SK-N-SH treated with all-trans-retinoic acid at 6 μM for 48 hours (cell line): Measurements from ENCODE around the gene C1QTNF5.

Source experiments
- ATAC-seq: fragments of 200-7000 bp; cut with Tn5 transposase; 3 replicates; pipeline ENCODE4 v1.9.1; 2020; ENCODE audit warnings: mild to moderate bottlenecking, moderate library complexity
- ARNTL ChIP-seq: fragments of 450-650 bp; formaldehyde crosslinking; IDR thresholded peaks from 2 replicates; pipeline ENCODE4 v1.5.0; 2020; ENCODE audit warnings: low read depth, mild to moderate bottlenecking, moderate library complexity, borderline replicate concordance
- BACH2 ChIP-seq: fragments of 250-450 bp; sonication (Bioruptor Pico); IDR thresholded peaks from 2 replicates; pipeline ENCODE4 v1.9.0; 2021; ENCODE audit warnings: mild to moderate bottlenecking, borderline replicate concordance
- CREB5 ChIP-seq: fragments of 250-450 bp; sonication (Bioruptor Pico); IDR thresholded peaks from 2 replicates; pipeline ENCODE4 v1.5.1; 2020; ENCODE audit warnings: low read depth, mild to moderate bottlenecking, moderate library complexity
- ESRRG ChIP-seq: fragments of 250-450 bp; sonication (Bioruptor Pico); IDR thresholded peaks from 2 replicates; pipeline ENCODE4 v1.6.1; 2021; ENCODE audit warnings: mild to moderate bottlenecking
- ISL1 ChIP-seq: fragments of 250-450 bp; sonication (Bioruptor Pico); IDR thresholded peaks from 2 replicates; pipeline ENCODE4 v2.1.2; 2022; ENCODE audit warnings: mild to moderate bottlenecking, moderate library complexity
- OSR1 ChIP-seq: fragments of 250-450 bp; sonication (Bioruptor Pico); IDR thresholded peaks from 2 replicates; pipeline ENCODE4 v1.8.0; 2022; ENCODE audit warnings: moderate library complexity, mild to moderate bottlenecking, inconsistent platforms
- POU6F1 ChIP-seq: fragments of 250-450 bp; sonication (Bioruptor Pico); IDR thresholded peaks from 2 replicates; pipeline ENCODE4 v1.8.0; 2021; ENCODE audit warnings: low read depth, mild to moderate bottlenecking, moderate library complexity, borderline replicate concordance
- PPARA ChIP-seq: fragments of 250-450 bp; sonication (Bioruptor Pico); IDR thresholded peaks from 2 replicates; pipeline ENCODE4 v1.5.0; 2020; ENCODE audit warnings: mild to moderate bottlenecking, borderline replicate concordance
- RARB ChIP-seq: fragments of 250-450 bp; sonication (Bioruptor Pico); IDR thresholded peaks from 2 replicates; pipeline ENCODE4 v1.8.0; 2021; ENCODE audit warnings: mild to moderate bottlenecking, moderate library complexity
- SNAI2 ChIP-seq: fragments of 250-450 bp; sonication (Bioruptor Pico); IDR thresholded peaks from 2 replicates; pipeline ENCODE4 v1.5.0; 2020; ENCODE audit warnings: mild to moderate bottlenecking, moderate library complexity
- TCF4 ChIP-seq: fragments of 250-450 bp; sonication (Bioruptor Pico); IDR thresholded peaks from 2 replicates; pipeline ENCODE4 v1.8.0; 2021; ENCODE audit warnings: mild to moderate bottlenecking, moderate library complexity, borderline replicate concordance
- TOX ChIP-seq: fragments of 250-450 bp; sonication (Bioruptor Pico); IDR thresholded peaks from 2 replicates; pipeline ENCODE4 v1.8.0; 2021; ENCODE audit warnings: mild to moderate bottlenecking, moderate library complexity, borderline replicate concordance
- TSHZ2 ChIP-seq: fragments of 250-450 bp; sonication (Bioruptor Pico); IDR thresholded peaks from 2 replicates; pipeline ENCODE4 v1.5.0; 2020; ENCODE audit warnings: mild to moderate bottlenecking, moderate library complexity
- ZC3H10 ChIP-seq: fragments of 250-450 bp; sonication (Bioruptor Pico); IDR thresholded peaks from 2 replicates; pipeline ENCODE4 v1.5.1; 2021; ENCODE audit warnings: mild to moderate bottlenecking, moderate library complexity
- ZFP3 ChIP-seq: fragments of 250-450 bp; sonication (Bioruptor Pico); IDR thresholded peaks from 2 replicates; pipeline ENCODE4 v1.5.0; 2020; ENCODE audit warnings: mild to moderate bottlenecking, moderate library complexity
- ZNF70 ChIP-seq: fragments of 450-650 bp; formaldehyde crosslinking; IDR thresholded peaks from 2 replicates; pipeline ENCODE4 v1.5.0; 2020; ENCODE audit warnings: mild to moderate bottlenecking, moderate library complexity
- ZNF8 ChIP-seq: fragments of 450-650 bp; formaldehyde crosslinking; IDR thresholded peaks from 2 replicates; pipeline ENCODE4 v1.5.0; 2020; ENCODE audit warnings: mild to moderate bottlenecking, moderate library complexity
- TF ChIP-seq, protein P1 (sequence below): fragments of 250-450 bp; sonication (Bioruptor Pico); IDR thresholded peaks from 2 replicates; pipeline ENCODE4 v1.5.1; 2021; ENCODE audit warnings: mild to moderate bottlenecking, moderate library complexity
- TF ChIP-seq, protein P2 (sequence below): fragments of 250-450 bp; sonication (Bioruptor Pico); IDR thresholded peaks from 2 replicates; pipeline ENCODE4 v1.8.0; 2020; ENCODE audit warnings: mild to moderate bottlenecking, moderate library complexity, borderline replicate concordance

The C1QTNF5 gene

DNA sequence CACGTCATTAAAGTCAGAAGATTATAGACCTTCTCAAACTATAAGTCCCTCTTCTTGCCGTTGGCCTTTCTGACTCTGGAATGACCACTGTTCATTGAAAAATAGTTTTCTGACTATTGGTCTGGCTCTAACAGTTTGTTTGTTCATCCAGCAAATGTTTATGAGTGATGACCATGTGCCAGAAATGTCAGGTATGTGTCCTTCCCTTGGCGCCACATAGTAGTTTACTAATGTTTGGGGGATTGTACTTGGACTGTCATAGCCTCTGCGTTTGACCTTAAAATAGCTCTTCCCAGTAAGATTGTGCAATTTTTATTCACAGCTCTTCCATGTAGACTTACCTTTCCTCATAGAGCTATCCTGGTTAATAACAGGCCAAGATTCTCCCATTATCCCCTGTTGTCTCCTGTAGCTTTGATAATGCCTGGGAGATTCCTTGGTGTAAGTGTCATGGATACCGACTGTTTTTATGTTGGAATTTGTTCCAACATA lies 37.4 kb downstream of the C1QTNF5 start:
- ATAC-seq = no peak
- no peak for TF ChIP-seq RARB (CRISPR knock-in tag)

DNA sequence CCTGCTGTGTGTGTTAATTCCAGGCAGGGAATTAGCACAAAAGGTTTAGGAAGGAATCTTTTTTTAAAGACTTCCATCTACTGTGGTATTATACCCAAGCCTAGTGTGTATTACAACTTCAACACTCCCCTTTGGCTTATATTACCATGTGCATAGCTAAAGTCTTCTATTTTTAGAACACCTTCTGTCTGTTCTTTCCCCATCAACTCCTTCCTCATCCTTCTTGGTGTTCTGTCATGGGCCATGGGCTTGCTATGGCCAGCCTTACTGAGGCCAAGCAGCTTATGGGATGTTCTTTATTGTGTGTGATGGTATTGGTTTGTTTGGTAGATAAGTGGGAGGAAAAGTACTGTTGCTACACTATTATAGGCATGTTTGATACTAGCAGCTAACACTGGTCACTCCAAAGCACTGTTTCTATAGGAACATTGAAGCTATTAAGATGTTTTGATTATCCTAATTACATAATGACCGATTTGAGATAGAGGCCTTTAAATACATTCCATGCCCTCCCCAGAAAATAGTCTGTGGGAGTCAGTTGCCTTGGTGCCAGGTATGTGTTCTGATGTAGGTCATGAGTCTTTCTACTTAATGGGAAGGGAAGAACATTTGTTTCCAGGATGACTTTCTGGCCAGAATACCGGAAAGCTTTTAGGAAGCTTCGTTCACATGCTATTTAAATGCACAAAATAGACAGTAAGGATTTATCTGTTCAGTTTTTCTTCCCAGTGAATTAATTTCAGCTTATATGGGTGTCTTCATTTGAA lies 40.3 kb downstream of the C1QTNF5 start:
- no peak for ATAC-seq
- TF ChIP-seq ISL1 (CRISPR knock-in tag) (0 out of 2 replicates have a peak, but pooled peaks have one; percentile 26), OSR1 (no peak)

GRCh38 chr11:119299416-119299815 lies 41.3 kb downstream of the C1QTNF5 start:
- TF ChIP-seq TOX (CRISPR knock-in tag) (no peak), TSHZ2 (CRISPR knock-in tag) (no peak), RARB (CRISPR knock-in tag) (no peak), ZFP3 (CRISPR knock-in tag) (no peak), ARNTL (CRISPR knock-in tag) (no peak), ZC3H10 (CRISPR knock-in tag) (no peak), ZNF8 (CRISPR knock-in tag) (no peak)
- TF ChIP-seq, all 23 proteins: peak for 0
- no peak for ATAC-seq

GRCh38 chr11:119298726-119299125 lies 42.0 kb downstream of the C1QTNF5 start:
- TF ChIP-seq, protein P1, sequence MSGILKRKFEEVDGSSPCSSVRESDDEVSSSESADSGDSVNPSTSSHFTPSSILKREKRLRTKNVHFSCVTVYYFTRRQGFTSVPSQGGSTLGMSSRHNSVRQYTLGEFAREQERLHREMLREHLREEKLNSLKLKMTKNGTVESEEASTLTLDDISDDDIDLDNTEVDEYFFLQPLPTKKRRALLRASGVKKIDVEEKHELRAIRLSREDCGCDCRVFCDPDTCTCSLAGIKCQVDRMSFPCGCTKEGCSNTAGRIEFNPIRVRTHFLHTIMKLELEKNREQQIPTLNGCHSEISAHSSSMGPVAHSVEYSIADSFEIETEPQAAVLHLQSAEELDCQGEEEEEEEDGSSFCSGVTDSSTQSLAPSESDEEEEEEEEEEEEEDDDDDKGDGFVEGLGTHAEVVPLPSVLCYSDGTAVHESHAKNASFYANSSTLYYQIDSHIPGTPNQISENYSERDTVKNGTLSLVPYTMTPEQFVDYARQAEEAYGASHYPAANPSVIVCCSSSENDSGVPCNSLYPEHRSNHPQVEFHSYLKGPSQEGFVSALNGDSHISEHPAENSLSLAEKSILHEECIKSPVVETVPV (CRISPR knock-in tag) = no peak
- TF ChIP-seq, protein P2, sequence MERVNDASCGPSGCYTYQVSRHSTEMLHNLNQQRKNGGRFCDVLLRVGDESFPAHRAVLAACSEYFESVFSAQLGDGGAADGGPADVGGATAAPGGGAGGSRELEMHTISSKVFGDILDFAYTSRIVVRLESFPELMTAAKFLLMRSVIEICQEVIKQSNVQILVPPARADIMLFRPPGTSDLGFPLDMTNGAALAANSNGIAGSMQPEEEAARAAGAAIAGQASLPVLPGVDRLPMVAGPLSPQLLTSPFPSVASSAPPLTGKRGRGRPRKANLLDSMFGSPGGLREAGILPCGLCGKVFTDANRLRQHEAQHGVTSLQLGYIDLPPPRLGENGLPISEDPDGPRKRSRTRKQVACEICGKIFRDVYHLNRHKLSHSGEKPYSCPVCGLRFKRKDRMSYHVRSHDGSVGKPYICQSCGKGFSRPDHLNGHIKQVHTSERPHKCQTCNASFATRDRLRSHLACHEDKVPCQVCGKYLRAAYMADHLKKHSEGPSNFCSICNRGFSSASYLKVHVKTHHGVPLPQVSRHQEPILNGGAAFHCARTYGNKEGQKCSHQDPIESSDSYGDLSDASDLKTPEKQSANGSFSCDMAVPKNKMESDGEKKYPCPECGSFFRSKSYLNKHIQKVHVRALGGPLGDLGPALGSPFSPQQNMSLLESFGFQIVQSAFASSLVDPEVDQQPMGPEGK (CRISPR knock-in tag) = no peak
- TF ChIP-seq BACH2 (CRISPR knock-in tag) = no peak
- TF ChIP-seq SNAI2 (CRISPR knock-in tag) = no peak
- TF ChIP-seq POU6F1 (CRISPR knock-in tag) = no peak
- TF ChIP-seq ZNF70 (CRISPR knock-in tag) = no peak
- no peak for TF ChIP-seq TOX (CRISPR knock-in tag)
- TF ChIP-seq ZFP3 (CRISPR knock-in tag) = no peak
- TF ChIP-seq RARB (CRISPR knock-in tag) = no peak
- no peak for TF ChIP-seq ZC3H10 (CRISPR knock-in tag)
- no peak for TF ChIP-seq ISL1 (CRISPR knock-in tag)
- no peak for TF ChIP-seq TCF4 (CRISPR knock-in tag)
- TF ChIP-seq ZNF8 (CRISPR knock-in tag) = no peak
- TF ChIP-seq ESRRG (CRISPR knock-in tag) = no peak
- TF ChIP-seq TSHZ2 (CRISPR knock-in tag) = no peak
- no peak for TF ChIP-seq PPARA (CRISPR knock-in tag)
- TF ChIP-seq OSR1 = no peak
- no peak for TF ChIP-seq CREB5
- TF ChIP-seq, all 23 proteins: peak for 0
- no peak for ATAC-seq
